ENCODE results near the gene P3H2. TPM values are rescaled to one million over a fixed set of nuclear protein-coding genes. Genes with fewer than 3 reads are reported as not detected.

P3H2 gene
- total RNA-seq, 1 experiment from 2014 or later, result 82.2 TPM

DNA sequence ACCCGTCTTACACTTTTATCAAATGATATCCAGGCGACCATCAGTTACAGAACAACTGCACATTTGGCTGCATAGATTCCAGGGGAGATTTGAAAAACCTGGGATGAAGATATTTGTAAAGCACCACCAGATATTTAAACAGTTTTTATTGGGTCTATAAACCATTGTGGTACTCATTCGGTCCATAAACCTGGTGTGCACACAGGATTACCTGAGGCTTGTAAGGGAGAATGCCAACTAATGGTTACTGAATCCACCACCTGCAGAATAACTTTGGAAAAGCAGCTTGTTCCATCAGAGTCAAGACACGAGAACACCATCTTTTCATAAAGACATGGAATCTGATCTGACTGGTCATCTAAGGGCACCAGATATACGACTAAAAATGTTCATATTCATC, 80.6 kb downstream of the P3H2 start:
- TF ChIP-seq TCF7L2 (IDR thresholded peaks at IDR 0.05; ENCODE audit: low read depth, low read length) (no peak), POLR2AphosphoS5 (IDR thresholded peaks at IDR 0.05; ENCODE audit: low read depth, low read length) (no peak)
- TF ChIP-seq, protein P1, sequence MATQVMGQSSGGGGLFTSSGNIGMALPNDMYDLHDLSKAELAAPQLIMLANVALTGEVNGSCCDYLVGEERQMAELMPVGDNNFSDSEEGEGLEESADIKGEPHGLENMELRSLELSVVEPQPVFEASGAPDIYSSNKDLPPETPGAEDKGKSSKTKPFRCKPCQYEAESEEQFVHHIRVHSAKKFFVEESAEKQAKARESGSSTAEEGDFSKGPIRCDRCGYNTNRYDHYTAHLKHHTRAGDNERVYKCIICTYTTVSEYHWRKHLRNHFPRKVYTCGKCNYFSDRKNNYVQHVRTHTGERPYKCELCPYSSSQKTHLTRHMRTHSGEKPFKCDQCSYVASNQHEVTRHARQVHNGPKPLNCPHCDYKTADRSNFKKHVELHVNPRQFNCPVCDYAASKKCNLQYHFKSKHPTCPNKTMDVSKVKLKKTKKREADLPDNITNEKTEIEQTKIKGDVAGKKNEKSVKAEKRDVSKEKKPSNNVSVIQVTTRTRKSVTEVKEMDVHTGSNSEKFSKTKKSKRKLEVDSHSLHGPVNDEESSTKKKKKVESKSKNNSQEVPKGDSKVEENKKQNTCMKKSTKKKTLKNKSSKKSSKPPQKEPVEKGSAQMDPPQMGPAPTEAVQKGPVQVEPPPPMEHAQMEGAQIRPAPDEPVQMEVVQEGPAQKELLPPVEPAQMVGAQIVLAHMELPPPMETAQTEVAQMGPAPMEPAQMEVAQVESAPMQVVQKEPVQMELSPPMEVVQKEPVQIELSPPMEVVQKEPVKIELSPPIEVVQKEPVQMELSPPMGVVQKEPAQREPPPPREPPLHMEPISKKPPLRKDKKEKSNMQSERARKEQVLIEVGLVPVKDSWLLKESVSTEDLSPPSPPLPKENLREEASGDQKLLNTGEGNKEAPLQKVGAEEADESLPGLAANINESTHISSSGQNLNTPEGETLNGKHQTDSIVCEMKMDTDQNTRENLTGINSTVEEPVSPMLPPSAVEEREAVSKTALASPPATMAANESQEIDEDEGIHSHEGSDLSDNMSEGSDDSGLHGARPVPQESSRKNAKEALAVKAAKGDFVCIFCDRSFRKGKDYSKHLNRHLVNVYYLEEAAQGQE (IDR thresholded peaks at IDR 0.05; ENCODE audit: insufficient read depth in 1 of 2, low read depth in 2 of 2, low read length in 1 of 2), result no peak
- TF ChIP-seq, protein P2, sequence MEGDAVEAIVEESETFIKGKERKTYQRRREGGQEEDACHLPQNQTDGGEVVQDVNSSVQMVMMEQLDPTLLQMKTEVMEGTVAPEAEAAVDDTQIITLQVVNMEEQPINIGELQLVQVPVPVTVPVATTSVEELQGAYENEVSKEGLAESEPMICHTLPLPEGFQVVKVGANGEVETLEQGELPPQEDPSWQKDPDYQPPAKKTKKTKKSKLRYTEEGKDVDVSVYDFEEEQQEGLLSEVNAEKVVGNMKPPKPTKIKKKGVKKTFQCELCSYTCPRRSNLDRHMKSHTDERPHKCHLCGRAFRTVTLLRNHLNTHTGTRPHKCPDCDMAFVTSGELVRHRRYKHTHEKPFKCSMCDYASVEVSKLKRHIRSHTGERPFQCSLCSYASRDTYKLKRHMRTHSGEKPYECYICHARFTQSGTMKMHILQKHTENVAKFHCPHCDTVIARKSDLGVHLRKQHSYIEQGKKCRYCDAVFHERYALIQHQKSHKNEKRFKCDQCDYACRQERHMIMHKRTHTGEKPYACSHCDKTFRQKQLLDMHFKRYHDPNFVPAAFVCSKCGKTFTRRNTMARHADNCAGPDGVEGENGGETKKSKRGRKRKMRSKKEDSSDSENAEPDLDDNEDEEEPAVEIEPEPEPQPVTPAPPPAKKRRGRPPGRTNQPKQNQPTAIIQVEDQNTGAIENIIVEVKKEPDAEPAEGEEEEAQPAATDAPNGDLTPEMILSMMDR (IDR thresholded peaks at IDR 0.05), result no peak

DNA sequence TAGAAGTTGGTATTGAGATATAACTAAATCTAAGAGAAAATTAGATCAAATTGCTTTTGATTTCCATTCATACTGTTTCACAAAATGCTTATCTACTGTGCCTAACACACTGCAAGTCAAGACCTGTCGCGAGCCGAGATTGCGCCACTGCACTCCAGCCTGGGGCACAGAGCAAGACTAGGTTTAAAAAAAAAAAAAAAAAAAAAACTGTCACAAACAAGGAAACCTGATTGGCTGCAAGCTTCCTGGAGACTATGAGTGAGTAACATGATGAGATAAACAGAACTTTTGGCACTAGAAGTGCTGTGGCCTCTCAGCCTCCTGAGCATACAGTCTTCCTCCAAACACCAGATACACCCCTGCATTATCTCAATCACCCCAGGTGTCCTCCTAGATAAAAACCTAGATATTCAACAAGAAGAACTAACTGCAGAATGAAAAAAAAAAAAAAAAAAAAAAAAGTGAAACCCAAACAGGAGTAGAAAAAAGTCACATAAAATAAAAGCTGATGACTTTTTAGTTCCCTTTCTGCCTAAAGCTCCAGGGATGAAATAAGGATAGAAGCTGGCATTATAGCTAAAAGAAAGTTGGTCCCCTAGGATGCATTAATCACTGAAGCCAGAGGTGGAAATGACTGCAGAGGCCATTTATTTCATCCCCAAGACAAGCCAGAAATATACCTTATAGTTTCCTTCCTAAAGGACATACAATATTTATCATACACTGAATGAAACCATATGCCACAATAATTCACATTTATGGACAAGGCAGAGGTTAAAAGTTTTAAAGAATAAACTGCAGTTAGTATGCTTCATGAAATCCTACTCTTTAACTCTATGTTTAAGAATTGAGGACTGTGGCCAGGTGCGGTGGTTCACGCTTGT, 82.4 kb downstream of the P3H2 start:
- intact Hi-C loops (cut with micrococcal nuclease; ENCODE audit: unreplicated experiment), result no loop called here

More for the DNA sequence above, 80.6 kb downstream of the P3H2 start:
- Histone ChIP-seq H3K27ac (ENCODE audit: low read length) (no peak overlapping the region), H3K36me3 (ENCODE audit: control insufficient read depth, insufficient read depth, low read length) (no peaks in the 10 kb centered on the region), H3K4me1 (ENCODE audit: control insufficient read depth, insufficient read depth, low read length) (peaks cover 50% of the 10 kb centered on the region), H3K9me3 (ENCODE audit: control insufficient read depth, insufficient read depth, low read depth, low read length) (no peaks in the 10 kb centered on the region), H3K27me3 (ENCODE audit: control insufficient read depth, insufficient read depth, low read length) (no peaks in the 10 kb centered on the region), H3K4me3 (ENCODE audit: low read depth in 2 of 2, low read length in 2 of 2) (no peak overlapping the region)
- CTCF ChIA-PET, result no interaction called here
- in situ Hi-C loops (cut with HindIII; ENCODE audit: low pct_unique_long_range_greater_than_20kb, low sequenced_read_pairs) (no loop called here), intact Hi-C loops (cut with micrococcal nuclease; ENCODE audit: unreplicated experiment) (no loop called here)
- POLR2A ChIA-PET, result no interaction called here
- BruUV-seq (replicated peaks), result no TSS peak
- DNase-seq (ENCODE audit: low read depth, low spot score), result no peak
- ATAC-seq, result no peak

More for the DNA sequence above, 82.4 kb downstream of the P3H2 start:
- ChIA-PET POLR2A (interaction anchor here (0.5 to 0.6 kb wide), 4 partner anchors 8 to 84 kb away, joined by 4 to 12 read pairs (median 8); no protein-coding TSS in a partner anchor), CTCF (interaction anchor here (0.6 kb wide), 2 partner anchors 21 to 321 kb away, joined by 4 read pairs; no protein-coding TSS in a partner anchor)
- DNase-seq (ENCODE audit: low read depth, low spot score) (no peak), ATAC-seq (0 out of 2 replicates have a peak, but pooled peaks have one; percentile 38)
- TF ChIP-seq SIN3A (IDR thresholded peaks at IDR 0.05; ENCODE audit: borderline replicate concordance, insufficient read depth, low read depth, low read length) (no peak), POLR2AphosphoS5 (IDR thresholded peaks at IDR 0.05; ENCODE audit: low read depth, low read length) (no peak), TCF7L2 (IDR thresholded peaks at IDR 0.05; ENCODE audit: low read depth, low read length) (no peak)
- TF ChIP-seq, protein P1 (IDR thresholded peaks at IDR 0.05; ENCODE audit: insufficient read depth in 1 of 2, low read depth in 2 of 2, low read length in 1 of 2), result no peak
- TF ChIP-seq, protein P2 (IDR thresholded peaks at IDR 0.05), result no peak
- Histone ChIP-seq H3K36me3 (ENCODE audit: control insufficient read depth, insufficient read depth, low read length) (no peaks in the 10 kb centered on the region), H3K27ac (ENCODE audit: low read length) (no peak overlapping the region; the same call in 1 of the 2 replicates), H3K27me3 (ENCODE audit: control insufficient read depth, insufficient read depth, low read length) (no peaks in the 10 kb centered on the region), H3K4me3 (ENCODE audit: low read depth in 2 of 2, low read length in 2 of 2) (no peak overlapping the region), H3K4me1 (ENCODE audit: control insufficient read depth, insufficient read depth, low read length) (peaks cover 35% of the 10 kb centered on the region), H3K9me3 (ENCODE audit: control insufficient read depth, insufficient read depth, low read depth, low read length) (no peaks in the 10 kb centered on the region)
- in situ Hi-C loops (cut with HindIII; ENCODE audit: low pct_unique_long_range_greater_than_20kb, low sequenced_read_pairs), result no loop called here
- BruUV-seq (replicated peaks), result no TSS peak

Measured in Panc1 (cell line).